BJ (cell line): Measurements from ENCODE around the gene TMEM255B. TPM values are rescaled to one million over a fixed set of nuclear protein-coding genes. Genes with fewer than 3 reads are reported as not detected.
"Not testable (repeated sequence)": the region's sequence is repeated elsewhere in the genome, so short reads cannot be mapped to it uniquely, and the experiment has no call there.

ENCODE experiments used
- CTCF ChIA-PET: fragments of 350-600 bp; formaldehyde crosslinking; extraction: SDS; loops from one replicate; lab custom pipeline; 2021; ENCODE audit warnings: antibody characterized with exemption, inconsistent platforms; lab: Yijun Ruan, JAX
- POLR2A ChIA-PET: fragments of 300-600 bp; sonication (Branson Sonifier 250); formaldehyde crosslinking; extraction: SDS; loops from one replicate; lab custom pipeline; 2021; ENCODE audit warnings: antibody characterized with exemption; lab: Charles Lee
- DNase-seq: peaks from one replicate; pipeline ENCODE4 v3.0.0-alpha.2; 2011; ENCODE audit warnings: low read depth
- H3K27me3 ChIP-seq: 2 replicates; pipeline ENCODE4 v1.6.0; 2011; ENCODE audit warnings: low read length; ENCODE audit not compliant: control insufficient read depth, insufficient read depth
- H3K36me3 ChIP-seq: 2 replicates; pipeline ENCODE4 v1.5.1; 2011; ENCODE audit warnings: low read length; ENCODE audit not compliant: control insufficient read depth, insufficient read depth
- H3K4me3 ChIP-seq: 2 replicates; pipeline ENCODE4 v1.5.1; 2011; ENCODE audit warnings: low read depth, mild to moderate bottlenecking, control low read depth, low read length
- CTCF ChIP-seq: IDR thresholded peaks from 2 replicates; pipeline ENCODE4 v1.5.1; 2011; ENCODE audit warnings: low read depth, mild to moderate bottlenecking, control low read depth, inconsistent platforms, low read length, moderate library complexity; ENCODE audit not compliant: insufficient read depth
- polyA plus RNA-seq: library from polyadenylated mRNA; depleted of rRNA; stranded (reverse); fragments of >200 nt; gene quantifications from 2 replicates; pipeline ENCODE4 v1.2.3, GENCODE V29; 2011

The TMEM255B gene
- polyA plus RNA-seq, 1 experiment, result 1.9 TPM

- POLR2A ChIA-PET, result no interaction called here
- CTCF ChIA-PET, result no interaction called here
- Histone ChIP-seq H3K36me3 (no peaks in the 10 kb centered on the region), H3K4me3 (no peak overlapping the region), H3K27me3 (peaks cover 3% of the 10 kb centered on the region)
- DNase-seq, result no peak
- TF ChIP-seq CTCF, result no peak
Measured at GRCh38 chr13:113743366-113744195, 15.4 kb upstream of the TMEM255B start.

GRCh38 chr13:113744197-113745000 lies 14.6 kb upstream of the TMEM255B start:
- ChIA-PET POLR2A (no interaction called here), CTCF (no interaction called here)
- DNase-seq, result no peak
- H3K4me3 ChIP-seq, result no peak overlapping the region
- peaks cover 3% of the 10 kb centered on the region for H3K27me3 ChIP-seq
- H3K36me3 ChIP-seq, result no peaks in the 10 kb centered on the region
- TF ChIP-seq CTCF, result no peak

GRCh38 chr13:113745059-113745458 lies 14.0 kb upstream of the TMEM255B start:
- ChIA-PET POLR2A (no interaction called here), CTCF (no interaction called here)
- Histone ChIP-seq H3K36me3 (no peaks in the 10 kb centered on the region), H3K27me3 (peaks cover 3% of the 10 kb centered on the region), H3K4me3 (no peak overlapping the region)
- no peak for TF ChIP-seq CTCF
- no peak for DNase-seq

- H3K27me3 ChIP-seq, POLR2A ChIA-PET, DNase-seq, H3K36me3 ChIP-seq, H3K4me3 ChIP-seq, CTCF ChIA-PET: not testable (repeated sequence)
Measured at GRCh38 chr13:113745500-113746142, 13.4 kb upstream of the TMEM255B start.

- CTCF ChIA-PET, result no interaction called here
- no peaks in the 10 kb centered on the region for H3K36me3 ChIP-seq
- TF ChIP-seq CTCF, result no peak
- POLR2A ChIA-PET, result no interaction called here
- peaks cover 3% of the 10 kb centered on the region for H3K27me3 ChIP-seq
- no peak overlapping the region for H3K4me3 ChIP-seq
- no peak for DNase-seq
Measured at GRCh38 chr13:113746143-113746525, 12.9 kb upstream of the TMEM255B start.
